GM21528 (cell line): ENCODE results near the gene SET.
"Not testable (repeated sequence)": the region's sequence is repeated elsewhere in the genome, so short reads cannot be mapped to it uniquely, and the experiment has no call there.

ENCODE experiments used
- ATAC-seq: cut with Tn5 transposase; IDR thresholded peaks from one replicate; pipeline ENCODE4 v1.9.1; 2021; ENCODE audit warnings: mild to moderate bottlenecking, moderate library complexity; ENCODE audit not compliant: unreplicated experiment, low FRiP score

The SET gene, protein sequence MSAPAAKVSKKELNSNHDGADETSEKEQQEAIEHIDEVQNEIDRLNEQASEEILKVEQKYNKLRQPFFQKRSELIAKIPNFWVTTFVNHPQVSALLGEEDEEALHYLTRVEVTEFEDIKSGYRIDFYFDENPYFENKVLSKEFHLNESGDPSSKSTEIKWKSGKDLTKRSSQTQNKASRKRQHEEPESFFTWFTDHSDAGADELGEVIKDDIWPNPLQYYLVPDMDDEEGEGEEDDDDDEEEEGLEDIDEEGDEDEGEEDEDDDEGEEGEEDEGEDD

GRCh38 chr9:128688501-128689292 is at the start of gene SET:
SET (plus strand) TSS chr9:128689222; CDS start chr9:128689583, 361 bp downstream.
- peak; percentile 61 for ATAC-seq

- no peak for ATAC-seq
Observed at GRCh38 chr9:128640603-128641002, 48.4 kb upstream of the SET start.

- ATAC-seq = no peak
Observed at GRCh38 chr9:128642675-128643245, 46.3 kb upstream of the SET start.

DNA sequence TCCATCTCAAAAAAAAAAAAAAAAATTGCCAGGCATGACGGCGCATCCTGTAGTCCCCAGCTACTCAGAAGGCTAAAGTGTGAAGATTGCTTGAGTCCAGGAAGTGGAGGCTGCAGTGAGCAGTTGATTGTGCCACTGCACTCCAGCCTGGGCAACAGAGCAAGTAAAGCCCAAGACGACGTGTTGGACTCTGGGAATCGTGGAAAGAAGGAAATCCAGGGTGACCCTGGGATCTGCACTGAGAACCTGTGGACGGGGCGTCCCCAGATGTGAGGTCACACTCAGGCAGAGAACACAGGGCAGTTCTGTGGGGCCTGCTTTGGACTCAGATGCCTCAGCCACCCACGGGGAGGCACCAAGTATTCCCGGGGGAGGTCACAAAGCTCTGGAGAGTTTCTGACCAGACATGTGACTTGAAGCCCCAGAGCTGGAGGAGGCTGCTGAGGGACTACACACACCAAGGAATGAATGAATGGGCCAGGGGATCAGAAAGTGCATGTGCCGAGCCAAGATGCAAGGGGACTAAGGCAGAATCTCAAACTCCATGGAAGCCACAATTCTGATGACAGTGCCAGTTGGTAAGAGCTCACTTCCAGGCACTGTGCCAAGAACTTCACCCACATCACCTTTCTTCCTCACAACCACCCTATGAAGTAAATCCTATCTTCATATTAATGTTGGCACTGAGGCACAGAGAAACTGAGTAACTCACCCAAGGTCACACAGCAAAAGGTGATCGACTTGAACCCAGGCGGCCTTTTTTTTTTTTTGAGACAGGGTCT is 45.3 kb upstream of the SET start:
- no peak for ATAC-seq

GRCh38 chr9:128648206-128648605 is 40.8 kb upstream of the SET start:
- not testable (repeated sequence) for ATAC-seq

GRCh38 chr9:128651798-128652197 is 37.2 kb upstream of the SET start:
- no peak for ATAC-seq

GRCh38 chr9:128653908-128654307 is 35.1 kb upstream of the SET start:
- no peak for ATAC-seq

DNA sequence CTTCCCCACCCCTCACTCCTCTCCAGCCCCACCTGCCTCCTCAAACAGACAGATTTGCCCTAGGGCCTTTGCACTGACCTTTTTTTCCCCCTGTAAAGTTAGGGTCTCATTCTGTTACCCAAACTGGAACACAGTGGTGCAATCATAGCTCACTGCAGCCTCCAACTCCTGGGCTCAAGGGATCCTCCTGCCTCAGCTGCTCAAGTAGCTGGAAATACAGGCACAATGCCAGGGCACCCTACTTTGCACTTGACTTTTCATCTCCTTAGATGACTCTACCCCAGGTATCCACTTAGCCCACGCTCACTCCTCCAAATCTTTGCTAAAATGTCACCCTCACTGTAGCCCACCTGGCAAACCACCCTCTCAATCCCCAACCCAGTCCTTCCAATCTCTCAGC is 34.5 kb upstream of the SET start:
- ATAC-seq = no peak

GRCh38 chr9:128656416-128657343 is 32.3 kb upstream of the SET start, which contains the start of gene DYNC2I2:
DYNC2I2 (minus strand) TSS chr9:128656847; CDS start chr9:128656726, 121 bp downstream.
- peak; percentile 61 for ATAC-seq

- no peak for ATAC-seq
Observed at GRCh38 chr9:128657344-128657704, 31.7 kb upstream of the SET start.

GRCh38 chr9:128657796-128658195 is 31.2 kb upstream of the SET start:
- no peak for ATAC-seq

GRCh38 chr9:128666481-128666941 is 22.5 kb upstream of the SET start:
- not testable (repeated sequence) for ATAC-seq

DNA sequence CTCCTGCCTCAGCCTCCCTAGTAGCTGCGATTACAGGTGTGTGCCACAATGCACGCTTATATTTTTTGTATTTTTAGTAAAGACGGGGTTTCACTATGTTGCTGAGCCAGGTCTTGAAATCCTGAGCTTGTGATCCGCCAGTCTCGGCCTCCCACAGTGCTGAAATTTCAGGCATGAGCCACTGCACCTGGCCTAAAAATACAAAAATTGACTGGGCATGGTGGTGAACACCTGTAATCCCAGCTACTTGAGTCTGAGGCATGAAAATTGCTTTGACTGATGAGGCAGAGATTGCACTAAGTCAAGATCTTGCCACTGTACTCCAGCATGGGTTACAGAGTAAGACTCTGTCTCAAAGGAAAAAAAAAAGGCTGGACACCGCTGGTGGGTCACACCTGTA is 19.2 kb upstream of the SET start:
- no peak for ATAC-seq

DNA sequence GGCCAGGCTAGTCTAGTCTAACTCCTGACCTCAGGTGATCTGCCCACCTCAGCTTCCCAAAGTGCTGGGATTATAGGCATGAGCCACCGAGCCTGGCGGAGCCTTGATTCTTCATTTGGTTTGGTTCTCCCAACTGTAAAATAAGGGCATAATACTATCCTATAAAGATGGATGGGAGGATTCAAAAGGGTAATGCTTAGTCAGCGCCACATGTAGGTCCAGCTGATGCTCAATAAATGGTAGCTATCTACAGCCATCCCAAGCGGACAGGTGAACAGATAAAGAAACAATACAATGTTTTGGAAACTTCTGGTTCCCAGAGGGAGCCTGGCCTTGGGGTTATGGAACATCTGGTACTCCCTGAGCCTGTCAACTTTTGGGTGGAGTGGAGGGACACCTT is 13.6 kb upstream of the SET start:
- no peak for ATAC-seq

- ATAC-seq = no peak
Observed at GRCh38 chr9:128677794-128678193, 11.2 kb upstream of the SET start.

DNA sequence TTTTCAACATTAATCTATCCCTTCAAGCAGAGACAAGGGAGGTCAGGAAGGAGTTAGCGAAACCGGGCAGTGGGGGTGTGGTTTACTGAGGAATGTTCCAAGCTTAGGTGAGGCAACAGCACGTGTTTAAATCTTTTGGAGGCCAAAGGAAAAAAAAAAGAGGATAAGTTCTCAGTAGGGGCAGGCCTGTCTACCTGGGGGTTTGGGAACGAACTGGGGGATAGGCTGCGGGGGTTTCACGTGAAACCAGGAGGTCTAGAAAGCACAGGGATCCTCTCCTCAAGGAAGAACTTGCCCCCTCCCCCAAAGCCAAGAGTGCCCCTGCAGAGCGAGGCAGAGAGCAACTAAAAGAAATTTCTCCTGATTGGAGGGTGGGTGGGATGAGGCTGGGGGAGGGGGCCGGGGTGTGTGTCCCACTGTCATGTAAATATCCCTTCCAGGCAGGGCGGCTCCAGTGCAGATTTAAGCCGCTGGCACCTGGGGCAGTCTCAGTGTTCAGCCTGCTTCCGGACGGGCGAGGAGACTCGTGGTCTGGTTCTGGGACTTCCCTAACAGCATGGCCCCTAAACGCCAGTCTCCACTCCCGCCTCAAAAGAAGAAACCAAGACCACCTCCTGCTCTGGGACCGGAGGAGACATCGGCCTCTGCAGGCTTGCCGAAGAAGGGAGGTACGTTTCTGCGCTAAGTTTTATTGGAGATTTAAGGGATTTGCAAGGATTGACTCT is 5.5 kb upstream of the SET start:
- ATAC-seq = peak; percentile 31

DNA sequence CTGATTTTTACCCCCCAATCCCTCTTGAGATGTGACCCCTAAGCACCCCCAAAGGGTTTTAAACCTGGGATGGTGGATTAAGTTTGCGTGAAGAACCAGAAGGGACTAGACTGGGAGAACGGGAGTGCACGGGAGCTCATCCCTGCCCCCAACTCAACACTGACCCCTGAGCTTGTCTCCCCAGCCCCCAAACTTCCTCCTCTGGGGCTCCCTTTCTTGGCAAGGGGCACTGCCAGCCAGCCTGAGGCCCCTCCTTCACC is 5.0 kb upstream of the SET start:
- peak; percentile 2 for ATAC-seq

DNA sequence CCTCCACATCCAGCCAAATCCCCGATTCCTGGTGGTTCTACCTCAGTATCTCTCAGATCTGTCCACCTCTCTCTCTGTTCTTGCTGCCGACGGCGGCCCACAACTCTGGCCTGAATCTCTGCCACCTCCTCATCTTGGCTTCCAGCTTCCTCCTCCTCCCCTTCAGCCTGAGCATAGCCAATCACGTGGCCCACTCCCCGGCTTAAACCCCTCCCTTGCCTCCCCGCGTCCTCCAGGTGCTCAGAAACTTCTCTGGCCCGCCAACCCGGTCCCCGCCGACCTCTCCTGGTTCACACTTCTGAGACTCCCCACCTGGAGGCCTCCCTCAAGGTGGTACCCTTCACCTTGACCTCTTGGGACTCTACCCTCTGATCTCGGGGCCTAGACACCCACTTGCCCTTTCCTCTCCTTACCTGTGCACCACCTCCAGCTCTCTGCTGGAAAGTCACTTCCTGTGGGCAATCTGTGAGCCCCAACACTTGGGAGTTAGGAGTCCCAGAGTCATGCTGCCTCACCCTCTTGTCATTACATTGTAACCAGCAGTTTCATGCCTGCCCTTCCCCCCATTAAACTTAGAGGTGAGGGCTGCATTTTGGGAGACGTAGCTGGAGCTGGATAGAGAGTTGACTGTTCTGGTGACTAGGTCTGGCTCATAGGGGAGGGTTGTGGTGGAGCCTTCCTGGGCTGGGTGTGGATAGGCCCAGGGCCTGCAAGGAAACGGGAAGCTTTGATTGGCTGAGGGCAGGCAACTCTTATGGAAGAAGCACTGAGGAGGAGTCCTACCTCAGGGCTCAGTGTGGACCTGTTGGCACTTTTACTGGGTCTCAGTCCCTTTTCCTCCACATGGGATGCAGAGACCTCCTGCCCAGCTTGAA is 4.5 kb upstream of the SET start:
- ATAC-seq = peak; percentile 26
